ENCODE data around the gene FANCM. TPM values are rescaled to one million over a fixed set of nuclear protein-coding genes. Genes with fewer than 3 reads are reported as not detected.

The FANCM gene
- total RNA-seq, 1 experiment from 2014 or later, result 11.9 TPM

GRCh38 chr14:45096218-45096617 is 39.5 kb upstream of the FANCM start:
- no peak for TF ChIP-seq CTCF (conservative IDR thresholded peaks at IDR 0.05)
- Histone ChIP-seq H3K4me1 (ENCODE audit: insufficient read depth, low read length) (no peaks in the 10 kb centered on the region), H3K4me2 (ENCODE audit: insufficient read depth, insufficient read length, low read length) (no peak overlapping the region), H2BK20ac (ENCODE audit: low read depth, low read length, poor library complexity, severe bottlenecking) (no peak overlapping the region), H2AK5ac (ENCODE audit: insufficient read length, low read length) (no peak overlapping the region), H2AFZ (ENCODE audit: low read length) (no peak overlapping the region), H3K27ac (ENCODE audit: insufficient read length, low read depth, low read length) (no peak overlapping the region), H2BK15ac (ENCODE audit: low read depth, low read length) (no peak overlapping the region), H3K23ac (ENCODE audit: insufficient read length, low read depth, low read length) (no peak overlapping the region), H3K4ac (ENCODE audit: low read depth, low read length) (no peak overlapping the region), H3K79me2 (ENCODE audit: insufficient read depth, low read length) (peaks cover 6% of the 10 kb centered on the region; the same call in 1 of the 2 replicates), H3K9ac (ENCODE audit: extremely low read depth, insufficient read length, low read length) (no peak overlapping the region), H3K79me1 (ENCODE audit: insufficient read depth, low read depth, low read length, poor library complexity, severe bottlenecking) (no peaks in the 10 kb centered on the region), H3K56ac (ENCODE audit: insufficient read length, low read depth, low read length) (no peak overlapping the region), H4K91ac (ENCODE audit: insufficient read length, low read depth, low read length) (no peak overlapping the region), H3K18ac (ENCODE audit: insufficient read length, low read depth, low read length) (no peak overlapping the region), H4K8ac (replicated peaks; ENCODE audit: insufficient read length, low read depth, low read length) (no peak overlapping the region), H4K20me1 (ENCODE audit: control insufficient read depth, insufficient read depth, insufficient read length) (no peaks in the 10 kb centered on the region), H3K23me2 (ENCODE audit: insufficient read length, low read depth, low read length, poor library complexity, severe bottlenecking) (no peaks in the 10 kb centered on the region), H2BK120ac (ENCODE audit: low read depth, low read length, poor library complexity, severe bottlenecking) (no peak overlapping the region), H2BK5ac (ENCODE audit: insufficient read length, low read length) (no peak overlapping the region), H3K14ac (ENCODE audit: insufficient read depth, low read length) (no peak overlapping the region), H4K5ac (ENCODE audit: insufficient read length, low read depth, low read length) (no peak overlapping the region), H3T11ph (ENCODE audit: low read length) (no peak overlapping the region), H3K27me3 (ENCODE audit: insufficient read depth, low read length) (no peaks in the 10 kb centered on the region), H2BK12ac (ENCODE audit: insufficient read length, low read depth, low read length) (no peak overlapping the region), H3K9me3 (ENCODE audit: control insufficient read depth, low read depth, low read length) (no peaks in the 10 kb centered on the region)
- H3K36me3 Mint-ChIP-seq (ENCODE audit: insufficient read depth in 1 of 3, low read depth in 3 of 3), result peaks cover 29 to 65% (median 62%) of the 10 kb centered on the region in 3 experiments
- no peaks in the 10 kb centered on the region for H3K27me3 Mint-ChIP-seq (ENCODE audit: low read depth)
- no CpG with 5 or more reads among the region's 4 CpGs for WGBS (ENCODE audit: extremely low coverage, insufficient read length, low lambda C conversion rate)
- no peak overlapping the region for H3K4me3 Mint-ChIP-seq
- no peak overlapping the region for H3K27ac Mint-ChIP-seq
- H3K4me1 Mint-ChIP-seq, result no peaks in the 10 kb centered on the region
- DNase-seq, result no peak
- no peaks in the 10 kb centered on the region for H3K9me3 Mint-ChIP-seq

Data from H9 (cell line).